Measurements from ENCODE around the gene E2F1.

E2F1 gene

GRCh38 chr20:33666293-33667244 lies 19.6 kb downstream of the E2F1 start, which contains the start of gene ACTL10:
ACTL10 (plus strand) TSS chr20:33666943; CDS start chr20:33667498, 555 bp downstream.
- H3K4me3 ChIP-seq (replicated peaks in 1 of 2; ENCODE audit: low read depth in 2 of 2, low read length in 2 of 2), result peak within 1 kb of the TSS; percentile 38 to 57
- DNase-seq (ENCODE audit: low read depth in 2 of 2), result peak; percentile 99
- TF ChIP-seq CTCF (IDR thresholded peaks at IDR 0.05; ENCODE audit: low read depth, low read length), result peak; percentile 53

GRCh38 chr20:33664762-33665144 lies 21.4 kb downstream of the E2F1 start:
- no peak for TF ChIP-seq CTCF (IDR thresholded peaks at IDR 0.05; ENCODE audit: low read depth, low read length)
- no peak for DNase-seq (ENCODE audit: low read depth in 2 of 2)
- H3K4me3 ChIP-seq (replicated peaks in 1 of 2; ENCODE audit: low read depth in 2 of 2, low read length in 2 of 2), result no peak overlapping the region

- H3K4me3 ChIP-seq (replicated peaks in 1 of 2; ENCODE audit: low read depth in 2 of 2, low read length in 2 of 2), result peak overlapping the region; percentile 64 to 79
- no peak for DNase-seq (ENCODE audit: low read depth in 2 of 2)
- TF ChIP-seq CTCF (IDR thresholded peaks at IDR 0.05; ENCODE audit: low read depth, low read length), result no peak
Measured at GRCh38 chr20:33664085-33664761, 22.0 kb downstream of the E2F1 start.

GRCh38 chr20:33663161-33664084 lies 22.8 kb downstream of the E2F1 start:
- TF ChIP-seq CTCF (IDR thresholded peaks at IDR 0.05; ENCODE audit: low read depth, low read length), result no peak
- peak overlapping the region; percentile 64 to 79 for H3K4me3 ChIP-seq (replicated peaks in 1 of 2; ENCODE audit: low read depth in 2 of 2, low read length in 2 of 2)
- peak; percentile 67 to 81 for DNase-seq (ENCODE audit: low read depth in 2 of 2)

GRCh38 chr20:33662172-33662571 lies 24.0 kb downstream of the E2F1 start, which contains the start of gene C20orf144:
C20orf144 (plus strand) TSS chr20:33662327; CDS start chr20:33662346, 19 bp downstream.
- DNase-seq (ENCODE audit: low read depth in 2 of 2), result no peak
- peak within 1 kb of the TSS; percentile 64 to 79 for H3K4me3 ChIP-seq (replicated peaks in 1 of 2; ENCODE audit: low read depth in 2 of 2, low read length in 2 of 2)
- no peak for TF ChIP-seq CTCF (IDR thresholded peaks at IDR 0.05; ENCODE audit: low read depth, low read length)

- no peak overlapping the region for H3K4me3 ChIP-seq (replicated peaks in 1 of 2; ENCODE audit: low read depth in 2 of 2, low read length in 2 of 2)
- no peak for TF ChIP-seq CTCF (IDR thresholded peaks at IDR 0.05; ENCODE audit: low read depth, low read length)
- DNase-seq (ENCODE audit: low read depth in 2 of 2), result no peak
Measured at GRCh38 chr20:33660685-33661058, 25.5 kb downstream of the E2F1 start.
